Measurements from ENCODE around the gene SLC4A2.

The SLC4A2 gene

DNA sequence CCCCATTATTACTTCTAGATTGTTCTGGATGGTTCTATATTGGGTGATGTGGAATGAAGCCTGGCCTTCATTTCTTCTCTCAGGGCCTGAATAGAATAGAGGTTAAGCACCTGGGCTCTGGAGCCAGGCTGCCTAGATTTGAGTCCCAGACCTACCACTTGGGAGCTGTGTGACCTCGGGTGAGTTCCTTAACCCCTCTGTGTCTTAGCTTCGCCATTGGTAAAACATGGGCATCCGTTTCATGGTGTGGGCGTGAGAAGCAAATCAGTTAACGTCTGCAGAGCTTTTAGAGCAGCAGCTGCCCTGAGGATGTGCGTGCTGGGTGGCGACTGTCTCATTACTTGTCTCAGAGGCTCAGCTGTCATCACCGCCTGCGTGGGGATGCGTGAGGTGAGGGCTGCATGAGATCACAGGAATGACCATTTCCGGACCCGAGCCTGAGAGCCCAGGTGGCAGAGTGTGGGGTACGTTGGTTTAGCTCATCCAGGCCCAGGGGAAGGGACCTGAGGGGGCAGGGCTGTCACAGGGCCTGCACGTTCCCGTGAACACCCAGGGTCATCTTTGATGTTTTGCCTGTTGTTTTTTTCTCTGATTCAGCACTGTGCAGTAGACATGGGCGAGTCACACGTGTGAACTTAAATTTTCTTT lies 36.6 kb downstream of the SLC4A2 start:
- no peak for DNase-seq

DNA sequence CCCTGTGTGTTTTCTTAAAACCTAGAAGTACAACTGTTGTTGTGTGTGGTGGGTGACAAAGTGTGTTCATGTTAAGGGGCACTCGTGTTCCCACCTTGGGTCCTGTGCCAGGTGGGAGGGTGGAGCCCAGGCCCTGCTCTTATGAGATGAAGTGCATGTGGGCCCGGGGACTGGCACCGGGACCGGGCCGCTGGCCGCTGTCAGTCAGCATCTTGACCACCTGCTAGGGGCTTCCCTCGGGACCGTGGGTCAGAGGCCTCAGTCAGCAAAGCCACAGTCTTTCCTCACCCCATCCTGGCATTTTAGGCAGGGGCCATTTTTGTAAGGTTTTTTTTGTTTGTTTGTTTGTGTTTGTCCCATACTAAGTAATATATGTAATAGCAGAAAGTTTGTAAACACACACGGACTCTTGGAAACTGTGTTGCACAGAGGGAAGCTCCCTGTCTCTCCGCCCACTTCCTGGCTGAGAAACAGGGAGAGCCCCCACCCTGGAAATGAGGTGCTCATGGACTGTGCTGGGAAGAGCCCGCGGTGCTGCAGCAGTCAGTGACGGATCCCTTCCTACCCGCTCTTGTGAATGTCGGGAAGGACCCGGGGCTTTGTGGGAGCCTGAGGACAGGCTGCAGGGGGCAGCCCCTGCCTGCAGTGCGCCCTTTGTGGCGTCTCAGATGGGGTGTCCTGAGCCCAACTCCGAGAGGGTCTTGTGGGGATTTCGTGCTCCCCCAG lies 40.3 kb downstream of the SLC4A2 start:
- no peak for DNase-seq

DNA sequence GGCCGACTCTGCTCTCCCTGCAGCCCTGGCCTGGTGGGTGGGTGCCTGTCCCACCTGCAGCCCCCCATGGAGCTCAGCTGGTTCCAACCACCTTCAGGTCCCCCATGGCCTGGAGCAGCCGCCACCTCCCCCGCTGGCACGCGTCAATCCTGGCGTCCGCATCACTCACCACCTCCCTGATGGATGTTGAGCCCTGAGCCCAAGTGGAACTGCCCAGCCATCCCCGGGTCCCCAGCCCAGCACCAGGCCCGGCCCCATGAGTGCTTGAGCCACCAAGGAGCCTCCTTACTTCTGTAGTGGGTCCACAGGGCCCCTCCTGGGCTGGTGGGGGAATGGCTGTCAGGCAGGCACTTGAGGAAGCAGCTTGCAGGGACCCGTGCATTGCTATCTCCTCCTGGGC lies 41.5 kb downstream of the SLC4A2 start:
- DNase-seq: no peak

DNA sequence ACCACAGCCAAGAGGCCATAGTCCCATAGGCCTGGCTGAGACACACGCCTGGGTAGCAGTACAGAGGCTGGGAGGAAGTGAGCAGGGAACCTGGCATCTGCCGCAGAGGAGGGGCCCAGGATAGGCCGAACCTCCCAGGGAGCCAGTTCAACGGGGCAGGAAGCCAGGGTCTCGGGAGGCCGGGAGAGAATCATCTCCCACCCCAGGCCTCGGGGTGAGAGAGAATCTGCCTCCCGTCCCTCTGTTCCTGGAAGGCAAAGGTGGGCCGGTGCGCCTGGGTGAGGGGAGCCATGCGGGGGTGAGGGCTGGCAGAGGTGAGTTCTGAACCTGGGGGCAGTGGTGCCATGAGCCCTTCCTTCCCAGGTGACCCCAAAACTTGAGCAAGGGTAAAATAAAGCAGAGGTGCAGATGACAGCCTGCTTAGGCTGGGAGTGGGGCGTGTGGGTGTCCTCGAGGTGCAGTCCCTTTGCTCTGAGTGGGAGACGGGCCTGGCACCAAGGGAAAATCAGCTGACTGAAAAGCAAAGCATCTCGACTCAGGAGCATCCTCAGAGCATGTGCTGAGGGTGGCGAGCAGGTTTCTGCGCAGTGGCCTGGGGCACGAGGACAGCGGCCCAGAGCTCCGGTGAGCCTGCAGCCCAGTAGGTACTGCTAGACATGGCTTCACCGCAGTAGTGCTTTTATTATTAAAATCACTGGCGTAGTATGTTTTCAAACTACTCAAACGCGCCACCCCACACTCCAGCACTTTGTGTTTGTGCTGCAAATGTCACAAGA lies 42.4 kb downstream of the SLC4A2 start:
- DNase-seq: no peak

DNA sequence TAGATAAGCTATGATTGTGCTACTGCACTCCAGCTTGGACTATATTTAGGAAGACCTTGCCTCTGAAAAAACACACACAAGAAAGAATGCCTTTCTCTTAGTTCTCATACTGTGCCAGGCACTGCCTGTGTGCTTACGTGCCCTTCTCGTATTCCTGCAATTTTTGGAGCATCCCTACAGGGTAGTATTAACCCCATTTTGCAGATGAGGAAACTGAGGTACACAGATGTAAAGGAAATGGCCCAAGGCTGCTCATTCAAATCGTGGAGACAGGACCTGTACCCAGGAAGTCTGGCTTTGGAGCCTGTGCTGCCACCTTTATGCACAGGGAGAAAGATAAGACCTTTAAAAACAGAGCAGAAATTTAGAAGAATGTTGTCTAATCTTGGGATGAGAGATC lies 43.6 kb downstream of the SLC4A2 start:
- no peak for DNase-seq

DNA sequence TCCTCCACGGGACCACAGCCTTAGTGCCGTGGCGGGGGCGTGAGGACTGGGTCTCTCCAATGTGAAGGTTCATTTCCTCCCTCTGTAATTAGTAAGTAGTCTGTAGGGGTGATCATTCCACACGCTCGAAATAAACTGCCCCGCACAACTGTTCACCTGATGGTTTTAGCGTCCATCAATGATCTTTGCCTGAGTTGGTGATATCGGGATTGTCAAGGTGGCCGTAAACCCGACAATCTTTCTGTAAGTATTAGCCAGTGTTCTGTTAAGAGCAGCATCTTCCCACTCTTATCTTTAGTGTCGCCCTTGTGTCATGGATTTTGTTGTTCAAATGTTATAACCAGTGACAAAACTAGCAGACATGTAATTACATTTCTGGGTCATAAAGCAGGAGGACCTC lies 44.6 kb downstream of the SLC4A2 start:
- no peak for DNase-seq

DNA sequence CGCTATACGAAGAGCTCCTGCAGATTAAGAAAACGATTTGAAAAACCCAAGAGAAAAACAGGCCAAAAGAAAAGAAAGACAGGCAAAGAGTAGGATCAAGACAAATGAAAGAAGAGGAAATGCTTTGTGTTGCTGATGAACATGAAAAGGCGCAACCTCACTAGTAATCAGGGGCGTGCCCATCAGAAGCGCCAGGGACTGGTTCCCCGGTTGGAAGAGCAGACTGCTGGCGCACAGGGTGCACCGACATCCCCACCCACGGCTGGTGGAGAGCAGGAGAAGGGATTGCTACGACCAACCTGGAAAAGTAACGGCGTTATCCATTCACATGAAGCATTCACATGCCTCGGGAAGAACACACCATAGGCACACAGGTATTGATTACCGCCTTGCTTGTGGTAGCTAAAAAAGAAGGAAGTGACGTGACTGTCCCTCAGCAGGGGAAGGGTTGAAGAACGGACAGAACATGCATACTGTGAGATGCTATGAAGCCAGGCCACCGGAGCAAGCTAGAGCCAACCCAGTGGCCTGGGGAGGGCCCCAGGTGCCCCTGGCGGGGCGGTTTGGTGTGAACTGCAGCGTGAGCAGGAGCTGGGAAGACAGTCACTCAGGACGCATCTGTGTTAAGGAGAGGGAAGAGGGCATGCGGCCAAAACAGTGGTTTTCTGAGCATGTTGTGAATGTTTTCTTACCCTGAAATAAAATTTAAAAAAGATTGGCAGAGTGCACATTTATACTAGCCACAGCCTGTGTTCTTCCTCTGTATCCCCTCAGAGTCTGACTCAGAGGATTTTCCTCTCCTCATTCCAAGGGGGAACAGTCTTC lies 45.2 kb downstream of the SLC4A2 start:
- no peak for DNase-seq

DNA sequence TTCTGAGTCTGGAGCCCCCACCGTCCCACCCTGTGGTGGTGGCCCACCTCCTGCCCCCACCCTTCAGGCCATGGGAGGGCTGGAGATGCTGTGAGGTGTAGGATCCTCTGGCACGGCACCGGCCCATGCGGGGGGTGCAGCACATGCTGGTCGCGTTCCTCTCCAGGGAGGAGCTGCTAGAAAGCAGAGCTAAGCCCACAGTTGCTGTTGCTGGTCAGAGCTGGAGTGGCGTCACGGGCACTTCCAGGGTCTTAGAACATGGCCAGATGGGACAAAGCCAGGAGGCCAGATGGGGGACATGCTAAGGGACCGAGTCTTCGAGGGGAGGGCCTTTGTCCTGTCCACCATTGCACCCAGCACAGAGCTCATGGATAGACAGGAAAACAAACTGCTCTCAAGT lies 48.5 kb downstream of the SLC4A2 start:
- no peak for DNase-seq

DNA sequence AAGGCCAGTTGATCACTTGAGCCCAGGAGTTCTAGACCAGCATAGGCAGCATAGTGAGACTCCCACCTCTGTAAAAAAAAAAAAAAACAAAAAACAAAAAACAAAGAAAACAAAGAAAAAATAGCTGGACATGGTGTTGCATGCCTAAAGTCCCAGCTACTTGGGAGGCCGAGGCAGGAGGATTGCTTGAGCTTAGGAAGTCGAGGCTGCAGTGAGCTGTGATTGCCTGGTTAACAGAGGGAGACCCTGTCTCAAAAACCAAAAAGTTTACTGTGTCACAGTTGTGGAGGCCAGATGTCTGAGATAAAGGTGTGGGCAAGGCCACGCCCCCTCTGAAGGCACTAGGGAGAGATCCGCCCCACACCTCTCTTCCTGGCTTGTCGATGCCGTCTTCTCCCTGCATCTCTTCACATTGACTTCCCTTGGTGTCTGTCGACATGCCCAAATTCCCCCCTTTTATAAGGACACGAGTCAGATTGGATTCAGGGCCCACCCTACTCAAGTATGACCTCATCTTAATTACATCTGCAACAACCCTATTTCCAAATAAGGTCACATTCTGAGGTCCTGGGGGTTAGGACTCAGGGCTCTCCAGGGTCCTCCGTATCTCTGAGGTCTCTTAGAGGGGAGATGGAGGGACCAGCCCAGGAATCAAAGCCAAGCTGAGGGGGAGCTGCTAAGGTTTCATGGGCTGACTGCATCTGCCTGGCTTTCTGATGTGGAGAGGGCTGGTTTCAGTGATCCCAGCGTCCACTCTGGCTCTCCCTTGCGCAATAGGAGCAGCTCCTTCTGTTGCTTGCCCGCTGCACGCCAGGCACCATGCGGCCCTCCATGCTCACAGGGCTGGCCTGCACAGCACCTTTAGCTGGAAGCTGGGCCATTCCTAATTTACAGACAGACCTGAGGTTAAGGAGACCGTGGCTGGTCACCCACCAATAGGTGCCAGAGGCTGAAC lies 50.0 kb downstream of the SLC4A2 start:
- DNase-seq: no peak

DNA sequence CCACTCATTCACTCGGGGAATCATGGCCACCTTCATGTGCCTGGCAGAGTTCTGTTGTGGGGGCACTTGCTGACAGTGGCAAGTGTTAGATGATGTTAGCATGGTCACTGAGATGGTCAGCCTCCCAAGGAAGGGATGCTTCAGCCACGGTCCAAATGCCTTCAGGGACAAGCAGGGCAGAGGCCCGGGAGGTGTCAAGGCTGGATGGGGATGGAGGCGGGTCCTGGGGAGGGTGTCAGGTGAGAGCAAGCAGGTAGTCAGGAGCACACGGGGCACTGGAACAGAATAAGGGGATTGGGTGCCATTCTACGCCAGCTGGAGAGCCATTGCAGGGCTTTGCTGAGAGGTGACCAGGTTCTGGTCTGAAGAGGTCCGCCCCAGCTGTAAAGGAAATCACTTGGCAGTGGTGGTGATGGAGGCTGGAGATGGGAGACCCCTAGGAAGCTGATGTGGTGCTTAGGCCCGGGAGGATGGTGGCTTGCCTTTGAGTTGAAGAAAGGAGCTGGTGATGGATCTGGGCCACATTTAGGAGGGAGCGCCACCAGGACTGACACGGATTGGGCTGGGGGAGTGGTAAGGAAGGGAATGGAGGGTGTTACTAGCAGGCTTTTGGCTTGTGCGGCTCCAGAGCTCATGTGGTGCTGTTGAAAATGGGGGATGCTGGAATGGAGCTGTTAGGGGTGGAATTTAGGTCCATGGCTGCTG lies 51.0 kb downstream of the SLC4A2 start:
- DNase-seq: no peak

DNA sequence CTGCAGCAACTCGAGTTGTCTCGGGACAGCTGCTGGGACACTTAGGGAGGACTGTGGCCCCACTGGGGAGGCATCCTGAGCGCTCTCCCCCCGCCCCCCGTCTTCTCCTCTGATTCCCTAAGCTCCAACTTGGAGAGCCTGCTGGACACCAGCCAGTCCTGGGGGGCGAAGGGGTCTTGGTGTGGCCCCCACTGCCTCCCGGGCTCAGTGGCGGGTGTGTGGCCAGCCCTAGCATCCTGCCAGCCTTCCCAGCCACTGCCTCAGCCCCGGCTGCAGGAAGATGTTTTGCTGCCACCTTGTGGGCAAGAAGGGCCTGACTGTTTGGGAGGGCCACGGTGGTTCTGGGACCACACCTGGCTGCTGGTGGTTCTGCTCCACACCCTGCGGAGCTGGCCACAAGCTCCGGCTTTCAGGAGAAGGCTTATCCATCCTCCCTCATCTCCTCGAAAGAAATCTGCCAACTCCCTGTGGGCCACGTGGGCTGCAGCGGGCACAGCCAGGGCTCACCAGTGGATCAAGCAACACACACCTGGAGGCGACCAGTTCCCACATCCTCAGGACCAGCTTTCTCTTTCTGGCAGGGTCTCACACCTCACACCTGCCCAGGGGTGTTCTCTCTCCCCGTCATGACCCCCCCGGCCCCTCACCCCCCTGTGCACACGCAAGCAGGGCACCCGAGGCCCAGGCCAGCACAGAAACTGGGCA lies 51.7 kb downstream of the SLC4A2 start:
- DNase-seq: peak; percentile 72

DNA sequence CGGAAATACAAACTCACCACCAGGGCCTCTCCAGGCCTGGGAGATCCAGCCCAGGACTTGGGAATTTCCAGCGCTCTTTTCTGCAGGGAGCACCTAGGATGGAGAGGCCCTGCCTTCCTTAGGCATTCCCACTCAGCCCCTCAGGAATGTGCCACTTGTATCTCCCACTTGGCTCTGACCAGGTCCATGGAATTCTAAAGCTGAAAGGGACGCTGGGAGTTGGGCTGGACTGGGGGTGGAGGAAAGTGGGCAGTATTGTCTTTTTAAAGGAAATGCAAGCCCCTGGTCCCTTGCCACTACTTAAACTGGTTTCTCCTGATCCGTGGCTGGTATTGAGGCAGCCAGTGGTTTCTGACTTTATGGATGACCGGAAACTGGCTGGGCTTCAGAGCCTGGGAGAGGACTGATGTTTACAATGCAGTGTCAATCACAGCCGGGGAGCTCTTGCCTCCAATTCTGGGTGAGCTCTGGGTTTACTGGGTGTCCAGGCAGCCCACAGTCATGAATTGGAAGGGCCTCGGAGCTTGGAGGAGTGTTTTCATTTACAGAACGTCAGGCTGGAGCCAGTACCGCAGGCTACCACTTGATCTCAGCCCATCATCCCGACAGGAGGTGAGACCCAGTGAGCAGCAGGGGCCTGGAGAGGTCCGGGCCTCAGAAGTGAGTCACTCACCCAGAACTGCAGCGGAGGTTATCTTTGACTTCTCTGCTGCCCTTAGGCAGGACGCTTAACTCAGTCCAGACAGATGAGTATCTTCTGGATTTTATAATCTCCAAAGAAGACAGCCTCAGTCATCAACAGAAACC lies 54.2 kb downstream of the SLC4A2 start:
- no peak for DNase-seq

DNA sequence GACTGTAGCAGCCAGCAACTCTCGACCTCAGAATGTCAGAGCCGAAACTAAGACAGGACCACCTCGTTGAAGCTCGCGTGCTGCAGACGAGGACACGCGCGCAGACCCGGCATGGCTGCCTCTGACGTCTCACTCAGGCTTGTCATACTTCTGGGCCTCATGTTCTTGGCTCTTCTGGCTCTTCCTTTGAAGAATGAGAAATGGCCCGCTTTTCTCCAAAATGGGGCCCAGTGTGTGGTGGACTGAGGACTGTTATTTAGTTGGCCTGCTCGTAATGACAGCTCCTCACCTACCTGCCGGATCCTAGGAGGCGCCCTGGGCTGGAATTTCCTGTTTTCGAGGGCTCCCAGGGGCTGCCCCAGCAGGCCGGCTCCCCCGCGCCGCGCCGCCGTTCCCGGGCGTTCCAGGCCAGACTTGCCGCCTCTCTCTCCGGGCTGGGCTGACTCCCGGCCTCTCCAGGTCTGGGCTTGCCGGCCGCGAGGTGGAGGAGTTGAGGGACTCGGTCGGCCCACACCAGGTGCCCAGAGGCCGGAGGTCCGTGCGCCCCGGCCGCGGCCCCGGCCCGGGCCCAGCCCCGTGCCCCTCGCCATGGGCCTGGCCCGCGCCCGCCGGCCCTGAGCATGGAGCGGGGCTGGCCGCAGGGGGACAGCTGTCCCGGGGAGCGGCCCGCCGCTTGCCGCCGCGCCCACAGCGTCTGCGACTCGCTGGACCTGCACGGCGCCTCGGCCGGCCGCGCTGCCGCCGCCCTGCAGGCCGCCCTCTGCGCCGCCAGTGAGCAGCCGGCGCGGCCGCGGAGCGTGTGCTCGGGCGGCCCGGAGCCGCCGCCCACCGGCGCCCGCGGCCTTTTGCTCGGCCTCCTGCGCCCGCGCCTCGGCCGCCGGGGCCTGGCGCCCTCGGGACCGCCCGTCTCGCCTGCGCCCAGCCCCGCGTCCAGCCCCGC lies 55.0 kb downstream of the SLC4A2 start:
- peak; percentile 9 for DNase-seq

DNA sequence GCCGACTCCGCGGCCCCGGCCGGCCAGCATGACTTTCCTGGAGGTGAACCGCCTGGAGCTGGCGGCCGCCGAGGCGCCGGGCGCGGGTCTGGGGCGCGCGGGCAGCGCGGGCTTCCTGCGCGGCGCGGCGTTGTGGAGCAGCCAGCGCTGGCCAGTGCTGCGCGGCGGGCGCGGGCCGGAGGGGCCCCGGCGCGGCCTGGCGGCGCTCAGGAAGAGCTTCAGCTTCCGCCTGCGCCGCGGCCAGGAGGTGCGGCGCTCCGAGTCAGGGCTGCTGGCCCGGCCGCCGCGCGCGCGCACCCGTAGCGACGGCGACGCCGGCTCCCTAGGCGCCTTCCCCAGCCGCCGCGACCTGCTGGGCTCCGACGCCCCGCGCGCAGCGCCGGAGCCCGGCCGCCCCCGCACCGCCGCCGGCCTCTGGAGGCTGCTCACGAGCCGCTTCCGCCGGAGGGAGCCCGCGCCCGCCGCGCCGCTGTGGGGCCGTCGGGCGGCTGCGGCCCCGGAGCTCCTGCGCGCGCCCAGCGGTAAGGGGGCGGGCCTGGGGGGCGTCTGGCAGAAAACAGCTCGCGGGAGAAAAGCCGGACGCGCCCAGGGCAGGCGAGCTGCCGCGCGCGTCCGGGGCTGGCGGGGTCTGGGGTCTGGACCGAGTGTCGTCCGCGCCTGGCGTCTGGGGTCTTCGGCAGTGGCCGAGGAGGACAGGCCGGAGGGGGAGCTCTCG lies 55.9 kb downstream of the SLC4A2 start:
- DNase-seq: peak; percentile 19

DNA sequence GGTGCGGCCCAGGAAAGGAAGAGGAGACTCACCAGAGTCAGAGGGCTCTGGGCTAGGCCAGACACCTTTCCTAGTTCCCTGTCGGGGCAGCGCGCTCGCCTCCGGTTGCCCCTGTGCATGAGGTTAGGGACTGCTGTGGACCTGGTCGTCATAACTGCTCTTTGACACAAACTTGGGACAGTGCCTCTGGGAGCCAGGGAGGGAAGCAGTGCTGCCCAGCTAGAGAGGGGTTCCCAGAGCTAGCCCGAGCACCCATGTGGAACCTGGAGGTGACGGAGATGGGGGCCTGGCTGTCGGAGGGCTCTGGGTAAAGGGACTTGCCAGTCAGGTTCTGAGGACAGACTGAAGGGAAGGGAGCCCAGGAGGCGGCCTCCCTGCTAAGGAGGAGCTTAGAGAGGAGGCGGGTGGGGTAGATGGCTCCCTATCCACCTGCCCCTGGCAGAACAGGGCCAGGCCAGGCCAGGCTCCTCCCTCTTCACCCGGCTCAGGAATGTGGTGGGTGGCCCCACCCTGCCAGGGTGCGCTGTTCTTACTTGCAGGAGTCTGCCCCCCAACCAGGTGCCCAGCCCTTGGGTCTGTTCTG lies 56.5 kb downstream of the SLC4A2 start:
- no peak for DNase-seq

DNA sequence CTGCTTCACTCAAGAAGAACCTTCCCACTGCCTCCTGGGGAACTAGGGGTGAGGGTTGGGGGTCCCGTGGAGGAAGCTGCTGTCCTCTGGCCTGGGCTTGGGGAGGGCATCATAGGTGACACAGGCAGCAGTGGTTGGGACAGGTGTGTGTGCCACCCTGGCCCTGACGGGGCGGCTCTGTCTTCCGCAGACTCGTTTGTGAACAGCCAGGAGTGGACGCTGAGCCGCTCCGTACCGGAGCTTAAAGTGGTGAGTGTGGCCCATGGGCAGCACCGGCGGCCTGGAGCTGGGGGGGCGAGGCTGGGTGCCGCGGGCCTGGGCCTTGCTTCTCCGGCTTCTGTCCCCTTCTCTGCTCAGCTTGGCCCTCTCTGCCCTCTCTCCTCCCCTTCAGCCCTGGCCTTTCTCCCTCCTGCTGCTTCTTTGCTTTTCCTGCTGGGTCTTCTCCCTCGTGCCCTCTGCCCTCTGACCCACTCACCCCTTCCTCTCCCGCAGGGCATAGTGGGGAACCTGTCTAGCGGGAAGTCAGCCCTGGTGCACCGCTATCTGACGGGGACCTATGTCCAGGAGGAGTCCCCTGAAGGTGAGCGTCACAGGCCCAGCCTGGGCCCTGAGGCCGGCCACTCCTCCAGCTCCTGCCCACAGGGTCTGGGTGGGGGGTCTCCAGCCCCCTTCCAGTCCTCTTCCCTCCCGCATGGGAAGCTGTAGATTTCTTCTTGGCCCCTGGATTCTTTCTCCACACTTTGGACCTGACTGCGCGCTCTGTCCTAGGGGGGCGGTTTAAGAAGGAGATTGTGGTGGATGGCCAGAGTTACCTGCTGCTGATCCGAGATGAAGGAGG lies 57.4 kb downstream of the SLC4A2 start:
- DNase-seq: no peak

DNA sequence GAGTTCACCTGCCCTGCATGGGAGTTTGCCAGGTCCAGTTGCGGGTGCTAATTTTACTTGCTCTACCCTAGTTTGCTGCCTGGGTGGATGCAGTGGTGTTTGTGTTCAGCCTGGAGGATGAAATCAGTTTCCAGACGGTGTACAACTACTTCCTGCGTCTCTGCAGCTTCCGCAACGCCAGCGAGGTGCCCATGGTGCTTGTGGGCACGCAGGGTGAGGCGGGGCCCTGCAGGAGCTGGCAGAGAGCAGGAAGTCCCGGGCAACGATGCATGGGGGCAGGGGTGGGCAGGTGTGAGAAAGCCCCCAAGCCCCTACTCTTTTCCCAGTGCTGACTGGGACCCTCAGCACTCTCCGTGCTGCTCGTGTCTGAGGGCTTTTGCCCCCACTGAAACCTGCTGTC lies 58.2 kb downstream of the SLC4A2 start:
- DNase-seq: no peak
